Lung (tissue), 12 donors: ENCODE measurements around the gene NES. TPM values are rescaled to one million over a fixed set of nuclear protein-coding genes. Genes with fewer than 3 reads are reported as not detected.
A peak's percentile ranks its signal among the peaks of the same experiment; 100 is the strongest.

ENCODE experiments used
- ATAC-seq: fragments of 200-7000 bp; cut with Tn5 transposase; one replicate; pipeline ENCODE4 v1.9.1; 2020; ENCODE audit warnings: moderate number of reproducible peaks; ENCODE audit not compliant: insufficient read depth, low FRiP score
- DNase-seq, 3 donors: peaks; one replicate each; pipeline ENCODE4 v3.0.0-alpha.2; 2013 to 2017
- H3K27ac ChIP-seq, 2 donors: one replicate each; pipeline ENCODE4 v1.5.1; 2013; ENCODE audit warnings: mild to moderate bottlenecking in 2 of 2, moderate library complexity in 2 of 2, control low read depth in 1 of 2, inconsistent platforms in 1 of 2, low read depth in 1 of 2, low read length in 1 of 2
- H3K27me3 ChIP-seq, 3 donors: one replicate each; pipeline ENCODE4 v1.5.1; 2013; ENCODE audit warnings: low read length in 2 of 3; ENCODE audit not compliant: control insufficient read depth in 3 of 3, insufficient read depth in 3 of 3
- H3K36me3 ChIP-seq, 4 donors: one replicate each; pipeline ENCODE4 v1.5.1; 2013; ENCODE audit warnings: low read length in 4 of 4, mild to moderate bottlenecking in 1 of 4, moderate library complexity in 1 of 4; ENCODE audit not compliant: control insufficient read depth in 4 of 4, insufficient read depth in 4 of 4
- H3K4me1 ChIP-seq, 5 donors: one replicate each; pipeline ENCODE4 v1.5.1; 2013; ENCODE audit warnings: low read length in 5 of 5, mild to moderate bottlenecking in 2 of 5, moderate library complexity in 1 of 5; ENCODE audit not compliant: control insufficient read depth in 5 of 5, insufficient read depth in 5 of 5
- H3K4me3 ChIP-seq: one replicate; pipeline ENCODE4 v1.5.1; 2013; ENCODE audit warnings: mild to moderate bottlenecking, control low read depth, moderate library complexity
- H3K9ac ChIP-seq, 2 donors: one replicate each; pipeline ENCODE4 v1.5.1; 2013; ENCODE audit warnings: low read length in 2 of 2, control low read depth in 1 of 2; ENCODE audit not compliant: insufficient read depth in 1 of 2
- H3K9me3 ChIP-seq, 4 donors: one replicate each; pipeline ENCODE4 v1.5.1; 2013; ENCODE audit warnings: low read length in 3 of 4, mild to moderate bottlenecking in 1 of 4, moderate library complexity in 1 of 4; ENCODE audit not compliant: control insufficient read depth in 4 of 4, insufficient read depth in 3 of 4
- WGBS, 2 donors: extraction: QIAGEN DNeasy Blood & Tissue Kit; methylation state at CpG; one replicate each; pipeline ENCODE4 v1.1.7; 2013; 5-methylcytosine and 5-hydroxymethylcytosine counted together
- polyA plus RNA-seq, 2 donors: library from polyadenylated mRNA; stranded (reverse); fragments of 200-250 nt; gene quantifications; one replicate each; pipeline ENCODE4 v1.2.1, GENCODE V29; 2013
- total RNA-seq, 2 donors: library from RNA; depleted of rRNA in 1 of 2; stranded (reverse); fragments of >200 nt in 1 of 2; gene quantifications; one replicate each; pipeline ENCODE4 v1.2.1, GENCODE V29; 2014 to 2021
- TF ChIP-seq, protein P1 (sequence below): IDR thresholded peaks from 2 replicates; pipeline ENCODE4 v1.5.1; 2012; ENCODE audit warnings: mild to moderate bottlenecking; ENCODE audit errors: control extremely low read depth, extremely low read depth
- donor health status: control.
- donor health status: control.
- donor health status: Bipolar disorder and iron deficiency.
- donor health status: healthy.
- donor health status: DM: yes; HTN: yes; CAD: no.

Gene NES
- total and polyA plus RNA-seq, 4 donors, result 17.6 to 57.4 (median 34.2) TPM

DNA sequence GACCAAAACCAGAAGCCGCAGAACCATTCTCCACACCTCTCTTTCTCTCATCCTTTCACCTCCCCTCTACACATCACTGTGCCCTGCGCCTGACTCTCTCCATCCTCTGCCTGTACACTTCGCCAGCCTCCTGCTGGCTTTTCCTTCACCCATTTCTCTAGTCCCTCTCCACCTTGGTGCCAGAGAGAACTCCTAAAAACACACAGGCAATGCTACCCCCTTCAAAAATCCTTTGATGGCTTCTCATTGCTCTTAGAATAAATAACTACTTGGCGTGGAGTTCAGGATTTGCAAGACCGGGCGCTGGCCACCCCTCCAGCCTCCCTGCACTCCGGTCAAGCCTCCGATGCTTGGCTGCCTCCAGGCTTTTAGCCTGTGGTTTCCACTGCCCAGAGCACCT lies 19.5 kb upstream of the NES start:
- Histone ChIP-seq H3K27me3 (no peaks in the 10 kb centered on the region), H3K4me3 (no peak overlapping the region), H3K4me1 (peaks cover 0 to 27% (median 4%) of the 10 kb centered on the region in 5 donors), H3K9ac (no peak overlapping the region), H3K9me3 (no peaks in the 10 kb centered on the region), H3K27ac (no peak overlapping the region), H3K36me3 (peaks cover 0 to 2% (median 0%) of the 10 kb centered on the region in 4 donors)
- DNase-seq, result no peak
- ATAC-seq, result no peak
- WGBS, 2 donors, result 86 to 93% methylated on average over 8 of the region's 8 CpGs
- TF ChIP-seq, protein P1, sequence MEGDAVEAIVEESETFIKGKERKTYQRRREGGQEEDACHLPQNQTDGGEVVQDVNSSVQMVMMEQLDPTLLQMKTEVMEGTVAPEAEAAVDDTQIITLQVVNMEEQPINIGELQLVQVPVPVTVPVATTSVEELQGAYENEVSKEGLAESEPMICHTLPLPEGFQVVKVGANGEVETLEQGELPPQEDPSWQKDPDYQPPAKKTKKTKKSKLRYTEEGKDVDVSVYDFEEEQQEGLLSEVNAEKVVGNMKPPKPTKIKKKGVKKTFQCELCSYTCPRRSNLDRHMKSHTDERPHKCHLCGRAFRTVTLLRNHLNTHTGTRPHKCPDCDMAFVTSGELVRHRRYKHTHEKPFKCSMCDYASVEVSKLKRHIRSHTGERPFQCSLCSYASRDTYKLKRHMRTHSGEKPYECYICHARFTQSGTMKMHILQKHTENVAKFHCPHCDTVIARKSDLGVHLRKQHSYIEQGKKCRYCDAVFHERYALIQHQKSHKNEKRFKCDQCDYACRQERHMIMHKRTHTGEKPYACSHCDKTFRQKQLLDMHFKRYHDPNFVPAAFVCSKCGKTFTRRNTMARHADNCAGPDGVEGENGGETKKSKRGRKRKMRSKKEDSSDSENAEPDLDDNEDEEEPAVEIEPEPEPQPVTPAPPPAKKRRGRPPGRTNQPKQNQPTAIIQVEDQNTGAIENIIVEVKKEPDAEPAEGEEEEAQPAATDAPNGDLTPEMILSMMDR, result no peak

DNA sequence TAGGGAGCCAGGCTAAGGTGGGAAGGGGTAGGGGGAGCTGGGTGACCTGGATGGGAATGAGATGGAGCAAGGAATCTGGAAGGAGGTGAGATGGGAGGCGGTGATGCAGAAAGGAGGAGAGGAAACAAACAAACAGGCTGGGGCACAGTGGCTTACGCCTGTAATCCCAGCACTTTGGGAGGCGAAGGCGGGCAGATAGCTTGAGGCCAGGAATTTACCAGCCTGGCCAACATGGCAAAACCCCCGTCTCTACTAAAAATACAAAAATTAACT lies 17.4 kb upstream of the NES start:
- Histone ChIP-seq H3K27me3 (no peaks in the 10 kb centered on the region), H3K4me3 (no peak overlapping the region), H3K36me3 (peaks cover 0 to 2% (median 0%) of the 10 kb centered on the region in 4 donors), H3K9me3 (no peaks in the 10 kb centered on the region), H3K9ac (peak overlapping the region in 1 of 2 donors; percentile 65), H3K4me1 (peaks cover 0 to 43% (median 7%) of the 10 kb centered on the region in 5 donors), H3K27ac (no peak overlapping the region)
- DNase-seq, result no peak
- ATAC-seq, result no peak
- TF ChIP-seq, protein P1, result no peak
- WGBS, 2 donors, result 92 to 95% methylated on average over 5 of the region's 5 CpGs

DNA sequence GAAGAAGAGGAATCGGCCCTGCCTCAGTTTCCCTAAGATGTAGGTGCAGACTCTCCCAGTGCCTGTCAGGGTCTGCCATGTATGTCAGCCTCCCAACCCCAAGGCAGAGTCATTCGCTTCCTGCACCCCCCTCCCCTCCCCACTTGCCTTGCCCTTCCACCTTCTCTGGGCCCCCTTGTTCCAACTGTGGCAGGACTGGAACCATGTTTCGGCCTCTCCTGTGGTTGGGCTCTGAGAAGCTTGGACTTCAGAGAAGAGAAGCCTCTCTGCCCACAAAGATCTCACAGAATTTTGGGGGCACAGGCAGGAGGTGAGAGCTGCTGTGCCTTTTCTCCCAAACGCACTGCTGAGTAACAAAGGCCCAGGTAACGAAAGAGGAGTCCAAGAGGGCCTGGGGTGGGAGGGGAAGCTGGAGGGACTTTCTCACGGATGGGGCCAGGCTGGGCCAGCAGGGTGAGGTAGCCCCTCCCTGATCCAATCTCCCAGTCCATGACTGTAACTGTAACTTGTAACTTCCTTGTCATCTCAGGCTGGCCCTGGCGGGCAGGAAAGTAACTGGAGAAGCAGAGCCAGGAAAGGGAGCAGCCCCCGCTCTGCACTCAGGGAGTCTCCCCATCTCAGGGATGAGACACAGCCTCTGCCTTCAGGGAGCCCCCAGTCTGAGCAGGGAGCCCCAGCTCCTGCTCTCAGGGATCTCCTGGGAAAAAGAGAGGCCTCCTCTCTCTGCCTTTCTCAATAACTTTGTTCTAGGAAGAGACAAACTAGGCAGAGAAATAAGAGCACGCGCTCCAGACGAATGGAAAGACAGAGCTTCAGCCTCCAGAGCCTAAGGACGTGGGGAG lies 16.9 kb upstream of the NES start:
- H3K27ac ChIP-seq, result no peak overlapping the region
- ATAC-seq (no peak), DNase-seq (peak; percentile 16 to 48 (median 32))
- H3K27me3 ChIP-seq, result no peaks in the 10 kb centered on the region
- H3K4me1 ChIP-seq, result peaks cover 0 to 49% (median 7%) of the 10 kb centered on the region in 5 donors
- peak overlapping the region; percentile 37 to 65 for H3K9ac ChIP-seq
- no peak overlapping the region for H3K4me3 ChIP-seq
- peaks cover 0 to 2% (median 0%) of the 10 kb centered on the region in 4 donors for H3K36me3 ChIP-seq
- TF ChIP-seq, protein P1, result no peak
- no peaks in the 10 kb centered on the region for H3K9me3 ChIP-seq
- 76 to 81% methylated on average over 12 of the region's 12 CpGs for WGBS, 2 donors
